Activated CD8-positive, alpha-beta memory T cell treated with anti-CD3 and anti-CD28 coated beads for 4 hours (primary cell): ENCODE results near the gene FBXO27.
"Not testable (repeated sequence)": the region's sequence is repeated elsewhere in the genome, so short reads cannot be mapped to it uniquely, and the experiment has no call there.

Source experiments
- DNase-seq, 2 donors: peaks; one replicate each; pipeline ENCODE4 v3.0.0-alpha.2; 2020; ENCODE audit warnings: low read depth in 2 of 2

Gene FBXO27

DNA sequence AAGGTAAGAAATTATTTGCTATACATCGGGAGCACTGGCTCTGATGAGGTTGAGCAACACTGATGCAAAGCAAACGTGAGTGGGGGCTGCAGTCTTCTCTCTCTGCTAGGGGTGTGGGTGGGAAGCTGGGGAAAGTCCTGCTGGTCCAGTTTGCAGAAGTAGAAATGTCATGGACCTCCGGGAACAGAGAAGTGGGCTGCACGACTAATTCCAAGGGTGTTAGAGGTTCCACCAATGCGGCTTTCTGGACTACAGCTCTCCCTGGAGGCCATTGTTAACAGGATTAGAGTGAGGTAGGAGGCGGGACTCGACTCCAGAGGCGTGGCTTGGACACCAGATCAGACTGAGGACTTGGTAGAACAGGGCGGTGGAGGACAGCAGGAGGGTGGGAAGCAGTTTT lies 5.7 kb upstream of the FBXO27 start:
- DNase-seq, result no peak

DNA sequence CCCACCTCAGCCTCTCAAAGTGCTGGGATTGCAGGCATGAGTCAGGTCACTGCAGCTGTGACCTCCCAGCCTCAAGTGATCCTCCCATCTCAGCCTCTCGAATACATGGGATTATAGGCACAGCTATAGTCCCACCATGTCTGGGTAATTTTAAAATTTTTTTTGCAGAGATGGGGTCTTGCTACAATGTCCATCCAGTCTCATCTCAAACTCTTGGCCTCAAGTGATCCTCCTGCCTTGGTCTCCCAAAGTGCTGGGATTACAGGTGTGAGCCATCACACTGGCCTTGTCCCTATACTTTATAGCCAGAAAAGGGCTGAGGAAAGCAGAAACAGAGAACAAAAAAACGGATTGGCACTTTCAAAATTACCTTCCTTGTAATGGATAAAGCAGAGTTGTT lies 4.8 kb upstream of the FBXO27 start:
- DNase-seq, result no peak

DNA sequence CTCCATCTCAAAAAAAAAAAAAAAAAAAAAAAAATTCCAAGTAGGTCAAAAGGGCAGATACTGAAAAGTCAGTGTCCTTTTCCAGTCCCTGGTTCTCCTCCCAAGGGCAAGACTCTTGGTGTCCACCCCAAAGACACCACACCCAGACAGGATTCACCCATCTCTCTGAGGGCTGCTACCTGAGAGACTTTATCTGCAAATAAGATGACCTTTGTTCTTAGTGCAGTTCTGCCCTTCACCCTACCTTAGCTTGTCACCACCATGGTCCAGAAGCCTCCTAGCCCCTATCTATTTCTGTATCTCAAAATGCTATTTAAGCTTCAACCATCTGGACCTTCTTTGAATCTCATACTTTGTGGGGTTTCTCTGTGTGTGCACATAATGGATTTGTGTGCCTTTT lies 4.2 kb upstream of the FBXO27 start:
- no peak for DNase-seq

DNA sequence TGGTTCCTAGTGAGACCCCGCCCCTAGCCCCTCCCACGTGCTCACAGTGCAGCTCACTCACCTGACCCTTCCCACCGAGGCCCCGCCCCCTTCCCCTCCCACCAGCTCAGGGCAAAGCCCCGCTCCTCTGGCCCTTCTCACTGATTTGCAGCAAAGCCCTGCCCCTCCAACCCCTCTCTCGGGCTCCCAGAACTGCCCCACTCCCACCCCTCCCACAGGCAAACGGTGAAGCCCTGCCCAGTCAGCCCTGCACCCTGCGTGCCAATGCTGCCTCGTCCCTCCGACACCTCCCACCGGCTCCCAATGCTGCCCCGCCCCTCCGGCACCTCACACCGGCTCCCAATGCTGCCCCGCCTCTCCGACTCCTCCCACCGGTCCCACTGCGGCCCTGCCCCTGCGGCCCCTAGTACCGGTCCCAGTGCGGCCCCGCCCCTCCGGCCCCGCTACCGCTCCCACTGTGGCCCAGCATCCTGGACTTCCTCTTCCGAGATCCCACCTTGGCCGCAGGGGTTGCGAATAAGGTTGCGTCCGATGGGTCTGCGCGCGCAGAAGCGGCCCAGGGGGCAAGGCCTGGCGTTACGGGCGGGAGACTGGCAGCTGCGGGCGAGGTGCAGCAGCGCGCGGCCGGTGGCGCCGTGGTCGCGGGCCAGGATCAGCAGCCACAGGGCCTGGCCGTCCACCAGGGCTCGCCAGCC lies 834 bp downstream of the FBXO27 start:
- DNase-seq, result peak; percentile 50 to 52

DNA sequence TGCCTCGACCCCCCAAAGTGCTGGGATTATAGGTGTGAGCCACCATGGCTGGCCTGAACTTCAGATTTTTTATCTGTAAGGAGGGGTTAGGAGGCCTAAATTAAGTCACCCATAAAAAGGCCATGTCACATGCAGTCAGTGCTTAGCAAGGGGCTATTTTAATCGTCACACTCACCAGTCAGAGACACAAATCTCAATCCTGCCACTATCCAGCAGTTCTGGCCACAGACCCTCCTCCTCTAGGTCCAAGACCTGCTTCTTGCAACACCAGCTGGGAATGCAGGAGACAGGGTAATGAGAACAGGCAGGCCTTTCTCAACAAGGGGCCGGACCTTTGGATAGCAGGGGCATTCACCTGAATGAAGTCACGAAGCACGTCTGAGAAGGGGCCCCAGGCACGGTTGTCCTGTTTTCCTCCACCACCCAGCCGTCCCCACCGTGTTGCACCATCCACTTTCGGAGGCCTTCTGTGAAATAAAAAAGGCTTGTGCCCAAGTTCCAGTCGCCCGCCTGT lies 1.4 kb downstream of the FBXO27 start:
- DNase-seq, result no peak

DNA sequence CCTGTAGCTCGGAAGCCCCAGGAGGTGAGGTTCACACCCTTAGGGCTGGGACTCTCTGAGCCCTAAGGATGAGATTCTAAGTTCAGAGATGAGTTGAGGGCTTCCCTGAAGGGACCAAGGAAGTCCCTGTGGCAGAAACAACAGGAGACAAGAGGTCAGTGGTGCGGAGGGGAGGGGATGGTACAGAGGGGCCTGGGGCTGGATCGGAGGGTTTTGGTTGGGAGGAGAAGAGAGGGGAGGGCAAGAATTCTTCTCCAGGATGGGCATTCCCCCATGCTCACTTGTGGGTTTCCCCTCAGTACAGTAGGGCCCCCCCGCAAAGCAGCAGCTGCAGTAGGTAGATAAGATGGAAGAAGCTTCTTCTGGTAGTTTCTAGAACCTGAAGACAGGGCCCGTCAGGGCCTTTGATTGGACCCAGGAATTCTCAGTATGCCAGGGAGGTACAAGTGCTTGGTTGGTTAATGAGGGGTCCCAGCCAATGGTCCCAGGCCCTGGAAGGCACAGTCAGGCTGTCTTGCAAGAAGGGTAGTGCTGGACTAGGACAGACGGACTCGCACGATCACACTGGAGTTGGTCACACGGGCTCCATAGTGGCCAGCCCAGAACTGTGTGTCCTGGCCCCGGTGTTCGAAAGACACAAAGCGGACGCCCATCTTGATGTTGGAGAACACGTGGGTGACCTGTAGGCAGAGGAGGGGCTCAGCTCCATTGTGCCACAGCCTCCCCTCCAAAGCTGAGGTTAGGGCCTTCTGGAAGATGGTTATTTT lies 7.3 kb downstream of the FBXO27 start:
- no peak for DNase-seq

DNA sequence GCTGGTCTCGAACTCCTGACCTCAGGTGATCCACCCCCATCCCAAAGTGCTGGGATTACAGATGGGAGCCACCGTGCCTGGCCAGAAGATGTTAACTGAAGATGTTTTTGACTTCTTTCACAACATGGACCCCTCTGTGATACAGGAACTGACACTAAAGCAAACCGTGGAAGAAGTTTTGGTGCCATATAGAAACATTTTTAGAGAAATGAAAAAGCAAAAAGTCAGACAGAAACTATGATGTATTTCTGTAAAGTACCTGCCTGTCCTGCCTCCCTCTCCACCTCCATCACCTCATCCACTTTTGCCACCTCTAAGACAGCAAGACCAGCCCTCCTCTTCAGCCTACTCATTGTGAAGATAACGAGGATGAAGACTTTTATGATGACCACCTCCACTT lies 11.3 kb downstream of the FBXO27 start:
- DNase-seq, result no peak

DNA sequence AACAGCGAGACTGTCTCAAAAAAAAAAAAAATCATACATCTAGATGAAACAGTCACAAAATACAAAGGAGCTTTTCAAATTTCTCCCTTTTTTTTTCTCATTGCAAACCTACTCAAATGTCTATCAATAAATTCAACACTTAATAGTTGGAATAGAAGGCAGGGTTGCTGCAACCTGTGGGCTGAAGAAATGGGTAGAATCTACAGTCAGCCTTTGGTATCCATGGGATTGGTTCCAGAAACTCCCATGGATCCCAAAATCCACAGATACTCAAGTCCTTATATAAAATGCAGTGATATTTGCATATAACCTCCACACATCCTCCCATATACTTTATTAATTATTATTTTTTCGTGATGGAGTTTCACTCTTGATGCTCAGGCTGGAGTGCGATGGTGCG lies 14.7 kb downstream of the FBXO27 start:
- DNase-seq, result no peak

DNA sequence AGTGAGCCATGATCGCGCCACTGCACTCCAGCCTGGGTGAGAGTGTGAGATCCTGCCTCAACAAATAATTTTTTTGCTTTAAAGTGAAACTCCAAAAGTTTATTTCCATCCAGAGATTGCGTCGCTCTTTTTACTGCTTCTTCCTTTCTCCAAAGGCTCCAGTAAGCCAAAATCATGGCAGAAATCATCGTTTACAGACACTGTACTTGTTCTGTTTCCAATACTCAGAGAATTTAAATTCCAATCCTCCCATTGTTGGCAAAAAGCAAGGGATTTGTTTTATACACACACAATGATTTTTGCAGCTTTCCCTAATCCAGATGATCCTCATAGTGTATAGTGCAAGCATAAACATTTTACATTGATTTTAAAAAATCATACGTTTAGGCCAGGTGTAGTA lies 15.3 kb downstream of the FBXO27 start:
- no peak for DNase-seq

DNA sequence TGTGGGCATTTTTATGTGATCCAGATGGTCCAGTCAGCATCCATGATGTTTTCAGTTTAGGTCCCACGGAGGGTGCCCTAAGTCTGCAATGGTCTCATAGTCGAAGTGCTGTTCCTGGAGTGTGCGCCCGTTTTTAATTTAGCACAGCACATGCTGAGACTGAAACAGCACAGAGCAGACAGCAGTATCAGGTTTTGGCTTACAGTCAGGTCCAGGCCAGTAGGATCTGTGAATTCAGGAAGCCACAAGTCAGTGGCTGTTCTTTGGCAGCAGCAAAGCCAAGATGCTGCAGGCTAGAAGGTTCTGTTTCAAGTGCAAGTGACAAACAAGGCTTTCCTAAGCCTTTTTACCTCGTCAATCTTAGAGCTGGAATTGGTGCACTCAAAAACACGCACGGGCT lies 18.3 kb downstream of the FBXO27 start:
- no peak for DNase-seq

DNA sequence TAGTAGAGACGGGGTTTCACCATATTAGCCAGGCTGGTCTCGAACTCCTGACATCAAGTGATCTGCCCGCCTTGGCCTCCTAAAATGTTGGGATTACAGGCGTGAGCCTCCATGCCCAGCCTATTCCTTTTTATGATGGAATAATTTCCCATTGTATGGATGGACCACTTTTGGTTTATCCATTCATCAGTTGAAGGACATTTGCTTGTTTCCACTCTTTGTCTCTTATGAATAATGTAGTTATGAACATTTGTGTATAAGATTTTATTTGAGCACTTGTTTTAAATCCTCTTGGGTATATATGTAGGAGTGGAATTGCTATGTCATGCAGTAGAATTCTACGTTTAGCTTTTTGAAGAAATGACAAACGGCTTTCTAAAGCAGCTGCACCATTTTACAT lies 23.3 kb downstream of the FBXO27 start:
- no peak for DNase-seq

DNA sequence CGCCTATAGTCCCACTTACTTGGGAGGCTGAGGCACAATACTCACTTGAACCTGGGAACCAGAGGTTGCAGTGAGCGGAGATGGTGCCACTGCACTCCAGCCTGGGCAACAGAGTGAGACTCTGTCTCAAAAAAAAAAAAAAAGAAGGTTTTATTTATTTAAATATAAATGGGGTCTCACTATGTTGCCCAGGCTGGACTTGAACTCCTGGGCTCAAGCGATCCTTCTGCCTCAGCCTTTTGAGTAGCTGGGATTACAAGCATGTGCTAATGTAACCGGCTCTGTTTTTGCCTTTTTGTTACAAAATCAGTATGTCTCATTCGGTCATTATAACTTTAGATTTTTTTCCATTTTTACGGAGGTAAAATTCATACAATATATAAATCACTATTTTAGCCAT lies 24.2 kb downstream of the FBXO27 start:
- no peak for DNase-seq

DNA sequence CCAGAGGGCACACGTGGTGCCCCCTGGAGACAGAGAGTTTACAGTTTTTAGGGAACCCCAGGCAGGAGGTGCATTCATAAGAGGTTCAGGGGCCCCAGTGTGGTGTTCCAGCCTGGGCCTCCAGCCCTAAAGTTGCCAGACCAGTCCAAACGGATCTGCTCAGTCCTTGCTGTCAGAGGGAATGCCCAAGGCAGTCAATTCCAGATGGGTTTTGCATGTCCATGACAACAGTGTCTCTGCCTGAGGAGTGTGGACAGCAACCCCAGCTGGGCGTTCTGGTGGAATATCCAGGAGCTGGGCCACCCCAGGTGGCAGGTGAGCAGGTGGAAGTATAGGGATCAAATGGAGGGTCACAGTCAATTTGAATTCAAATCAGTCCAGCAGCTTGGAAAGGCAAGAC lies 25.3 kb downstream of the FBXO27 start:
- no peak for DNase-seq

DNA sequence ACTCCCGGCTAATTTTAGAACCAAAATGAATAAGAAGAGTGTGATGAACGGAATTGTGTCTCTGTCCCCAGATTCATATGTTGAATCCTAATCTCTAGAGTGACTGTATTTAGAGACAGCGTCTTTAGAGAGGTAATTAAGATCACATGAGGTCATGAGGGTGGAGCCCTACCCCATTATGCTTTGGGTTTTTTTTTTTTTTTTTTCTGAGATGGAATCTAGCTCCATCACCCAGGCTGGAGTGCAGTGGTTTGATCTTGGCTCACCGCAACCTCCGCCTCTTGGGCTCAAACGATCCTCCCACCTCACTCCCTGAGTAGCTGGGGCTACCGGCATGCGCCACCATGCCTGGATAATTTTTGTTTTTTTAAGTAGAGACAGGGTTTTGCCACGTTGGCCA lies 27.9 kb downstream of the FBXO27 start:
- no peak for DNase-seq

DNA sequence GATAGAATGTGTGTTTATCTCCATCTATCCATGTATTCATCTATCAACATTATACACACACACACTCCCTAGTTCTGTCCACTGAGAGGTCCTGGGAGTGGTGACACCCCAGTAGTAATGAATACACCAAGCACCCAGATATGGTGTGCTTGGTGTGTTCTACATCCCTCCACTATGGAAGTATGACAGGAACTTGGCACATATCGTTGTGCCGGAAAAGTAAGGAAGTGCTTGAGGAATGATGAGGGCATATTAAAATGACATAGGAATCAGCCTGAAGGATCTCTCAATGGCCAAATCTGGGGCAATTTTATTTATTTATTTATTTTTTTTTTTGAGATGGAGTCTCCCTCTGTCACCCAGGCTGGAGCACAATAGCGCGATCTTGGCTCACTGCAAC lies 28.6 kb downstream of the FBXO27 start:
- DNase-seq, result no peak

DNA sequence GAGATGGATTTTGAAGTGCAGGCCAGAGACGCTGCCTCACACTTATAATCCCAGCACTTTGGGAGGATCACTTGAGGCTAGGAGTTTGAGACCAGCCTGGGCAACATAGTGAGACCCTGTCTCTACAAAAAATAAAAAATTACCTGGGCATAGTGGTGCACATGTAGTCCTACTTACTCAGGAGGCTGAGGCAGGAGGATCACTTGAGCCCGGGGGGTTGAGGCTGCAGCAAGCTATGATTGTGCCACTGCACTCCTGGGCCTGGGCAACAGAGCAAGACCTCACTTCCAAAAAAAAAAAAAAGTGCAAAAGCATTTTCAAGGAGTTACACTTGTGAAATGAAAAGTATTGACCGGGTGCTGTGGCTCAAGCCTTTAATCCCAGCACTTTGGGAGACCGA lies 29.2 kb downstream of the FBXO27 start:
- no peak for DNase-seq

DNA sequence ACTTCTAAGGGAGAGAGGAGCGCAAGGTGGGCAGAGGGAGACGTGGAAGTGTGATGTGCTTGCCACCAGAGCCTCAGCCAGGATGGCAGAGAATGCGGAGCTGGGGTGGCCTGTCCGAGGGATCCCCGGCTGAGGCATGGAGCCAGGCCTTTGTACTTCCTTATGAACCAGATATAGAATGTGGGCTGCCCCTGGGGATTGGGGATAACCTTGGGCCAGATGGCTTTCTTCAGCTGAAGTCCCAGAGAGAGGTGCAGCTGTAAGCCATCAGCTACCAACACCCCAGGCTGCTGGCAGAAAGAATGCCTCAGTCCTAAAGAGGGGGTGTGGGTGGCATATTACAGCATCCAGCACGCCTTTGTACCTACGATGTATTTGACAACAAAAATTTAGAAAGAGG lies 31.3 kb downstream of the FBXO27 start:
- DNase-seq, result no peak

DNA sequence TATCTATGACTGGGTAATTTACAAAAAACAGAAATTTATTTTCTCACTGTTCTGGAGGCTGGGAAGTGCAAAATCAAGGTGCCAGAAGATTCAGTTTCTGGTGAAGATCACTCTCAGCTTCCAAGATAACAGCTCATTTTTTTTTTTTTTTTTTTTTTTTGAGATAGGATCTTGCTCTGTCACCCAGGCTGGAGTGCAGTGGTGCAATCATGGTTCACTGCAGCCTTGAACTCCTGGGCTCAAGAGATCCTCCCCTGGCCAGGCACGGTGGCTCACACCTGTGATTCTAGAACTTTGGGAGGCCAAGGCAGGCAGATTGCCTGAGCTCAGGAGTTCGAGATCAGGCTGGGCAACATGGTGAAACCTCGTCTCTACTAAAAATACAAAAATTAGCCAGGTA lies 34.8 kb downstream of the FBXO27 start:
- not testable (repeated sequence) for DNase-seq

DNA sequence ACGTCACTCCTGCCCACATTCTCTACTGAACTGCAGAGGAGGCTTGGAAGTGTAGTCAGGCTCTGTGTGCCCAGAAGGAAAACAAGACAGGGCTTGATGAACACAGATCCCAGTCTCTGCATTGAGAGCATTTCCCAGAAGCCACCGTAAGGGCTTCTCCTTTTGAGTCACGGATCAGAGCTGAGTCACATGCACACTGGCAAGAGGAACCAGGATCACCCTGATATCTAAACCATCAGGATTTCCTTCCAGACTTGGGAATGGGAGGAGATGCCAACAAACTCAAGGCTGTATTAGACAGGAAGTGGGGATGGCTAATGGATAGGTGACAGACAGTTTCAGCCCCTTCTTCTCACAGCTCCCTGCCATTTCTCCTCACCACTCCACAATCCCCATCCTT lies 39.1 kb downstream of the FBXO27 start:
- DNase-seq, result no peak

DNA sequence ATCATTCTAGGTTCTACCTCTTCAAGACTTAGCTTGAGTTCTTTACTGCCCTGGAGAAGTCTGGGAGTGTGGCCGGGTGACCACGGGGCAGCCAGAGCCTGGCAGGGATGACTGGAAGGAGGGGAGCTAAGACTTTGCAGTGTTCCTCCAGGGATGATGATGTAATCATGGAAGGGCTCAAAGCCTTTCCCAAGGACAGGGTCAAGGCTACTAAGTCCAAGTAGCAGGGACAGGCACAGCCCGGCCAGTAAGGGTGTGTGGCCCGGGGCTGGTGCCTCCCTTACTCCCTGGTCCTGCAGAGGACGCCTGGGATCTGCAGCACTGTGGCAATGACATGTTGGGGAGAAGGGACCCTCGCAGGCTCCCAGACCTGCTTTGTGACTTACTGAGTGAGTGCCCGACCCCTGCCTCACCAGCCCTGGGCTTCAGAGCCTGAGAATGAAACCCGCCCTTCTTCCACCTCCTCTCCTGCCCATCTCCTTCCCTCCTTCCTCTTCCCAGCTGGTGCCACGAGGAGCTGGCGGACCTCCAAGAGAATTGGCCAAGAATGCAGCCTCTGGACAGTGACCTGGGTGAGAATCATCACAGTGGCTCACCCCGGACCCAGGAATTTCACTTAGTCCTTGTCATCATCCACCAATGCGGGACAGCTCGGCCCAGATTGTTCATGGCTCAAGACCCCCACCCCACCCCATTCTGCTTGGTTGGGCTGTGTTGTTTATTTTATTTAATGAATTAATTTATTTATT lies 41.2 kb downstream of the FBXO27 start:
- DNase-seq, result no peak

DNA sequence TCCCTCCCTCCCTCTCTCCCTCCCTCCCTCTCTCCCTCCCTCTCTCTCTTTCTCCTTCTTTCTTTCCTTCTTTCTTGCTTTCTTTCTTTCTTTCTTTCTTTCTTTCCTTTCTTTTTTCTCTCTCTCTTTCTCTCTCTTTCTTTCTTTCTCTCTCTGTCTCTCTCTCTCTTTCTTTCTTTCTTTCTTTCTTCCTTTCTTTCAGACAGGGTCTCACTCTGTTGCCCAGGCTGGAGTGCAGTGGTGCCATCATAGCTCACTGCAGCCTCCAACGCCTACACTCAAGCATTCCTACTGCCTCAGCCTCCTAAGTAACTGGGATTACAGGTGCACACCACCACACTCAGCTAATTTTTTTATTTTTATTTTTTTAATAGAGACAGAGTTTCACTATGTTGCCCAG lies 42.7 kb downstream of the FBXO27 start:
- not testable (repeated sequence) for DNase-seq

DNA sequence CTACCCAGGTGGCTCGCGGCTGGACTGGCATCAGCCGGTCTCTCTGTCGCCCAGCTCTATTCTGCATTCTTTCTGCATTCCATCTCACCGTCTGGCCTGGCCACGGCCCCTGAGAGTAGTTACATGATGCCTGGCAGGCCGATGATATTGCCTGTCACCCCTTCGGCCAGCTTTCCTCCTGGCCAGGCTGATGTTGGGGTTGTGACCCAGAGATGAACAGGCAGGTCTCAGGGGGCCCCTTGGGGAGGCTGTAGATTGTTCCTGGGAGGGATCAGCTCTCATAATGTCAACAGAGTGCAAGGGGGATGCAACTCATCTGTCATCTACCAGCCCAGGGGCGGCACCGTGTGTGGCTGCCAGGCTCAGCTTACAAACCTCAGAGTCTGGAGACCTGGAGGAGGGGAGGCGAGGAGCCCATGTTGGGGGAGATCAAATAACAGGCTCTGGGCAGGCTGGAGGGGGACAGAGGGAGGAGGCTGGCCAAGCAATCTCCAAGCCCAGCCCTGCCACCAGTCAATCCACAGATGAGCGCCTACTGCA lies 43.2 kb downstream of the FBXO27 start:
- DNase-seq, result no peak
